Hepatocyte (in vitro differentiated cells): Measurements from ENCODE around the gene SF3B1.

ENCODE experiments used
- EZH2 ChIP-seq: fragments of 200-600 bp; sonication (generic); IDR thresholded peaks from 2 replicates; pipeline ENCODE4 v1.6.1; 2016; ENCODE audit warnings: antibody characterized with exemption, mild to moderate bottlenecking, borderline replicate concordance
- EZH2phosphoT487 ChIP-seq: fragments of 200-600 bp; sonication (generic); IDR thresholded peaks from one replicate; pipeline ENCODE4 v1.6.1; 2018; ENCODE audit warnings: antibody characterized with exemption, mild to moderate bottlenecking, low read depth, moderate library complexity; ENCODE audit not compliant: unreplicated experiment, severe bottlenecking
- TF ChIP-seq, protein P1 (sequence below): fragments of 200-600 bp; sonication (generic); IDR thresholded peaks from 2 replicates; pipeline ENCODE4 v1.5.1; 2016; ENCODE audit warnings: antibody characterized with exemption, mild to moderate bottlenecking; ENCODE audit not compliant: poor library complexity

DNA sequence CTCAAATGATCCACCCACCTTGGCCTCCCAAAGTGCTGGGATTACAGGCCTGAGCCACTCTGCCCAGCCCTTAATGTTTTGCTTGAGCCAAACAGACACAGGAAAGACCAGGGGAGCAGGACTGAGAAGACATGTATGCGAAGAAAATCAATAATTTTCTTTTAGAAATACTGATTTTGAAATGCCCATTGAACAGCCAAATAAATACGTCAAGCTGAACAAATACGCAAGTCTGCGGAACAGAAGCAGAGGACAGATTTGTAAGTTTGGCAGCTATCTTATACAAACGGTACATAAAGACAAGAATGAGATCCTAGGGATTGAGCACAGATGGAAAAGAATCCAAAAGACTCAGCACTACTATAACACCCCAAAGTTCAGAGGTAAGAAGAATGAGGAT lies 20.8 kb downstream of the SF3B1 start:
- TF ChIP-seq, protein P1, sequence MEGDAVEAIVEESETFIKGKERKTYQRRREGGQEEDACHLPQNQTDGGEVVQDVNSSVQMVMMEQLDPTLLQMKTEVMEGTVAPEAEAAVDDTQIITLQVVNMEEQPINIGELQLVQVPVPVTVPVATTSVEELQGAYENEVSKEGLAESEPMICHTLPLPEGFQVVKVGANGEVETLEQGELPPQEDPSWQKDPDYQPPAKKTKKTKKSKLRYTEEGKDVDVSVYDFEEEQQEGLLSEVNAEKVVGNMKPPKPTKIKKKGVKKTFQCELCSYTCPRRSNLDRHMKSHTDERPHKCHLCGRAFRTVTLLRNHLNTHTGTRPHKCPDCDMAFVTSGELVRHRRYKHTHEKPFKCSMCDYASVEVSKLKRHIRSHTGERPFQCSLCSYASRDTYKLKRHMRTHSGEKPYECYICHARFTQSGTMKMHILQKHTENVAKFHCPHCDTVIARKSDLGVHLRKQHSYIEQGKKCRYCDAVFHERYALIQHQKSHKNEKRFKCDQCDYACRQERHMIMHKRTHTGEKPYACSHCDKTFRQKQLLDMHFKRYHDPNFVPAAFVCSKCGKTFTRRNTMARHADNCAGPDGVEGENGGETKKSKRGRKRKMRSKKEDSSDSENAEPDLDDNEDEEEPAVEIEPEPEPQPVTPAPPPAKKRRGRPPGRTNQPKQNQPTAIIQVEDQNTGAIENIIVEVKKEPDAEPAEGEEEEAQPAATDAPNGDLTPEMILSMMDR: no peak
- TF ChIP-seq EZH2 (no peak), EZH2phosphoT487 (no peak)
